Stimulated activated CD4-positive, alpha-beta T cell treated with anti-CD3 and anti-CD28 coated beads, Interleukin-4, amount 100 ng/mL, for 1 hour (primary cell): ENCODE data around the gene TP63.

Experiments used
- DNase-seq: peaks from one replicate; pipeline ENCODE4 v3.0.0-alpha.2; 2020

The TP63 gene

DNA sequence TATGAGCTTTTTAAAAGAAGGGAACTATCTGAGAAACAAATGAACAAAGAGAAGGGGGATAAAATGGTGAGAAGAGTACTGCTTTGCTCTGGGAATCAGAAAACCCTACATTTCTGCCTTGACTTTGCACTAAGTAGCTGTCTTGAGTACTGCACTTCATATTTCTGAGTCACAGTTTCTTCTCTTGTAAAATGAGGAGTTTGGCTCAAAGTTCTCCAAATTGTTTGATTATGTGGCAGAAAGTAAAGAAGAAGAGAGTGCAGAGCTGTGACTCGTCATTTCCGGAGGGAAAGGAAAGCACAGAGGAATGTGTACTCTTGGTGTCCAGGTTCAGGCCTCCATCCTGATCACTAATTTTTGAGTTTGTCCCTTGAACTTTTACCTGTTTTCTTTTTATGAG is 54.7 kb downstream of the TP63 start:
- DNase-seq: no peak

DNA sequence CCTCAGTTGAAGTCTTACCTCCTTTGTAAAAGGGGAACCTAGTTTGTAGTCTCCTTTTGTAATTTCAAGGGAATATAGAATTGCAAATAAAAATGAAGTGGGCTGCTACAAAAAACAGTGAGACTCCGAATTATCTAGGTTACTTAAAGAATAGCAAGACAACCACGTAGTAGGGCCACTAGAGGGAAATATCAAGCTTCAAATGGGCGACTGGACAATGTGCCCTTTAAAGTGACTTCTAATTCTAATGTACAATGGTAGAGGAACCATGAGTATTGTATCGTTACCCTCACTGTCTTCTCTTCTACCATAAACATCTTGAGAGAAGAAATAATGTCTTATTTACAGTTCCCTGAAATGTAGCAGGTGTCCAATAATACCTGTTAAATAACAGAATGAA is 56.3 kb downstream of the TP63 start:
- no peak for DNase-seq

DNA sequence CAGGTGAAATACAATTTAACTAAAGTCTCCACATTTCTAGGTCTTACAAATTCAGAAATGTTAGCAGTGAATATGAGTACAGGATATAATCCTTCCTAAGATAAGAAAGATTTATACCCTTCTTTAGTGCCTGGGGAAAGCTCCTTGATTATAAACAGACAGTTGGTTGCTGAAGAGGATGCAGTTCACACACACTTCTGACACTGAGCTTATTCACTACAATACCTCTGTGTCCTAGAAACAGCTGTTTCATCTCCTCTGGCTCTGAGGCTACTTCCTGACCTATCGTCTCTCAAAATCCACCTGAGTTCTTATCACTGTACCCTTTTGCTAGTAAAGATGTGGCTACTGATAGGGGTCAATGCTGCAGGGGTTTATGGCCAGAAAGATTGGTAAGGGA is 57.1 kb downstream of the TP63 start:
- DNase-seq: no peak

DNA sequence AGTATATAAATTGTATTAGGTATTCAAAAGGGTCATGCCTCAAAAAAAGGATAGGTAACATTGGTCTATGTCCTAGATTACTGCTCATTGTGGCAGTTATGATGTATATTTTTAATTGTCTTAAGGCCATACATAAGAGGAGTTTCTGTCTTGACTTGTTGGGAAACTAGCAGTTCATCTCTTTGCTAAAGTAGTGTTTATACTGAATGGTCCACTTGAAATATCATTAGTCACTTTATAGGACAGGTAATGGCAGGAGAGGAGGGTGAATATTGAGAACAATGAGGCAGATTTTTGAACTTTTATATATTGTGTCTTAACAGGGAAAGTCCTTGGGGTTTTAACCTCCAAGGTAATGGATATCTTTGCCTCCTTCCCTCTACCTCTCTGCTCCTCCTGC is 58.4 kb downstream of the TP63 start:
- DNase-seq: no peak

DNA sequence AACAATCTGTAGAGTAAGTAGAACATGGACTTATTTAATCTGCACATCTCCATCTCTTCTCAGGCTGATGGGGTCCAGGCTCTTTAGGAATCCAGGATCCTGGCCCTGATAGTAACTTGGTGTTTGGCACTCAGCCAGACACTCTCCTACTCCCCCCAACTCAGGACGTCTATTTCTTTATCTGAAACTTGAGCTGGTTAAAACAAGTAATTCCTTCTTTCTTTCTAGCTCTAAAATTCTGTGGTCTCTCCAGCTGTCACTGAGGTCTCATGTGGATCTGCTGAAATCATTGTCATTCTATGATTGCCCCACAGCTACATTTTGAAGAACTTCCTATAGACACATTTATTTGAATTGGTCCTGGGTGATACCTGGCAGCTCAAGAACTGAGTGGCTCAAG is 59.0 kb downstream of the TP63 start:
- DNase-seq: no peak

DNA sequence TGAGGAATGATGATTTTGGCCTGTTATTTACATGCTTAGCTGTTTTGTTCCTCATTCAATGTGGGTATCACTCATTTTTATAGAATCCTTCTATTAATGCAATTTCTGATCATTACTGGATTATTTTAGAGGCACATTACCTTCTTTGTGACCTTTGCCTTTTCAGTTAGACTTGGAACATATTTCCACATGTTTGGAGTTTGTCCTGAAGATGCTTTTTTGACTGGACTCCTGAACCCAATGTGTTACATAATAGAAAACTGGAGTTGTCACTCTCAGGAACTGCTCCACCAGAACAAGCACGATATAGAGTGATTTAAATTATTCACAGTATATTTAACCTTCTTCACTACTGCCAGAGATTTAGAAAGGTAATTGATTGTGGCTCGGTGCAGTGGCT is 59.5 kb downstream of the TP63 start:
- DNase-seq: no peak

DNA sequence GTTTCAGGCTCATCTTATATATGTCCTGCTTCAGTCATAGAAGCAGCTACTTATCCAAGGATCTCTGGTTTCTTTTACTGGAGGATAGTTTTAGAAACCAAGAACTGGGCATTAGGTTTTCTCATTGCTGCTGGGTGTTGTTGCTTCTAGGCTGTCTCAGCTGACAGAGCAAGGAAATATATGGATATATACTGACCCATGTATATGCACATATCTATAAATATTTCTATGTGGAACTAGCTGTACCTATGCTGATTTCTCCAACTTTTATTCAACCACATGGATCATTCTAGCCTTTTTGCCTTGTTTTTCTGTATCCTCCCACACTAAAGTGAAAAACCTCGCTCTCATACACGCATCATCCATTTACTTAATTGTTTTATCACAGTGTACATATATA is 64.2 kb downstream of the TP63 start:
- no peak for DNase-seq

DNA sequence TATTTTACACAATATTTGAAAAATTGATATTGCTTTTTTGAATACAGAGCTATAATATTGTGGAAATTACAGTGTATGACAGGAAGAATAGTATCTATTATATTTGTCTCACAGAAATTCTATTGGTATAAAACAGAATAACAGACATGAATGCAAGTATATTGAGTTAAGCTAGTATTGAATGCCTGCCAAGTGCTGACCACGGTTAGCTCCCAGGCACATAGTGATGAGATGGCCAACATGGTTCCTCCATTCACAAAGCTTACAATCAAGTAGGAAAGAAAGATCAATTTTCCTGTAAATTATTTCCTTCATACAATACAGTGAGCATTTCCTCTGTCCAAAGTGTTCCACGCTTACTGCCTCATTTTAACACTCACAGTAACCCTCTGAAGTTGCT is 67.6 kb downstream of the TP63 start:
- no peak for DNase-seq

DNA sequence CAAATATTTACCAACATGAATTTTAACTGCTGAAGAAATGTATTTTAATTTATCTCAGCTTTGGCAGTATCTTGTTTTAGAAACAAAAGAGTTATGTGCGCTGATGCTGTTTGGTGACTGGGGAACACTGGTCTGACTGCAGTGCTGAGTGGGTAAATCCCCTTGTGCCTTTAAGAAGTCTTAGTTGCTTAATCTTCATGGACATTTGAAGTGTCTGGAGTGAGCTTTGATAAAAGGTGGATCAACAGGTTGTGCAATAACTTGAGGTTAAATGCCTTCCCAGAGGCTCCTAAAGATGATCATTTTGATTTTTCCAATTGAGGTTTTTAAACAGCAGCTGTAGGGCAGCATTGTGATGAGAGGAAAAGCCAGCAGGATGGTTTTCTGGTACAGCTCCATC is 68.7 kb downstream of the TP63 start:
- no peak for DNase-seq

DNA sequence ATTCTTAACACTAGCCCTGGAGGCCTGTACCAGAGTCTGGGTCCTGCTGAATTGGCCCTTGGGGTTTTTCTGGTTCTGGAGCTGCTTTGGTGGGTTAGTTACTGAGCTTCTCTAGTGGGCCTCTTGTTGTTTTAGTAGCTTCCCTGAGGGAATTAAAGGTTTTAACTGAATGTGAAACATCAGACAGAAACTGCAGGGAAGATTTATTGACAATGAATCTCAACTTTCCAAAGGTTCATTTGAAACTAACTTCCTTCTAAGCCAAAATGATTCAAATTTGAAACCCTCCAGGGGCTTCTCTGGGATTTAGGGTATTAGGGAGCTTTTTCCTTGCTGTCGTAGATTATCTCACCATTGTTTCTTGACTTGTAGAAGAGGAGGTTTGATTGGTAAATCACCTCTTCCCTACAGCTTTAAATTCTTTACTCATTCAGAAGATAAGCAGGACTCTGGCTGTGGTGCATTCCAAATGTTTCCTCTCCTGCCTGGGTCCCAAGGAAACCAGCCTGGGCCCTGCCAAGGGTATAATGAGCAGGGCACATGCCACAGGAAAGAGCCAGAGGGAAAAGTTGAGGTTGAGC is 71.0 kb downstream of the TP63 start:
- DNase-seq: no peak

DNA sequence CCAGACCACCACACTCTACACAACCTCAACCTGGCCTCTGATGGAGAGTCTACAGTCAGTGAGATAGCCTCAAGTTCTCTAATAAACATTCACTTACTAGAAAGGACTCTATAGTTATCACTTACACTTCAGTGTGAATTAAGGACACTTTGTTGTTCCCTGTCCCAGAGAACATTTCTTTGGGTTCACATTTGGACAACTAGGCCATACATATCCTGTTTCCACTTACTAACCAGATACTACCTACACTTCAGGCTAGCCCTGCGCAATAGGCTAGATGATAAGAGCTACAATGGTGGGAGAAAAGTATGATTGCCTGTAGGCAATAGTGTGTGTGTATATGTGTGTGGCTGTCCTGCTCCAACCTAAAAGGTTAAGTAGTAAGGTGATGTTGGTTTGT is 72.7 kb downstream of the TP63 start:
- DNase-seq: no peak

DNA sequence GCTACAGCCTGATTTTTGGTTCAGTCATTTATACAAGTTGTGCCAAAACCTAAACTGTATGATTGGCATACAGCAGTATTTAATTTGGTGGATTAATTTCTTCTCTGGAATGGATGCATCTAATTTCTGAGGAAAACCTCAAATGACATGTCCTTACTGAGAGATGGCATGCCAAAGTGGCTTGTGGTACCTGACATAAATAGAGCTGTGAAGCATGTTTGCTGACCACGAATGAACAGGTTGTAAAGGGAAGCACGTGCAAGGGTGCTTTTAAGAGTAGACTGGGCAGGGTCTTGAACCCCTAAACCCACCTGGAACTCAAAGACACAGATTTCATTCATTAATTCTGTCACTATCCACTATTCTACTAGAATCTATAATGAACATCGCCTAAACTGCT is 77.2 kb downstream of the TP63 start:
- DNase-seq: no peak

DNA sequence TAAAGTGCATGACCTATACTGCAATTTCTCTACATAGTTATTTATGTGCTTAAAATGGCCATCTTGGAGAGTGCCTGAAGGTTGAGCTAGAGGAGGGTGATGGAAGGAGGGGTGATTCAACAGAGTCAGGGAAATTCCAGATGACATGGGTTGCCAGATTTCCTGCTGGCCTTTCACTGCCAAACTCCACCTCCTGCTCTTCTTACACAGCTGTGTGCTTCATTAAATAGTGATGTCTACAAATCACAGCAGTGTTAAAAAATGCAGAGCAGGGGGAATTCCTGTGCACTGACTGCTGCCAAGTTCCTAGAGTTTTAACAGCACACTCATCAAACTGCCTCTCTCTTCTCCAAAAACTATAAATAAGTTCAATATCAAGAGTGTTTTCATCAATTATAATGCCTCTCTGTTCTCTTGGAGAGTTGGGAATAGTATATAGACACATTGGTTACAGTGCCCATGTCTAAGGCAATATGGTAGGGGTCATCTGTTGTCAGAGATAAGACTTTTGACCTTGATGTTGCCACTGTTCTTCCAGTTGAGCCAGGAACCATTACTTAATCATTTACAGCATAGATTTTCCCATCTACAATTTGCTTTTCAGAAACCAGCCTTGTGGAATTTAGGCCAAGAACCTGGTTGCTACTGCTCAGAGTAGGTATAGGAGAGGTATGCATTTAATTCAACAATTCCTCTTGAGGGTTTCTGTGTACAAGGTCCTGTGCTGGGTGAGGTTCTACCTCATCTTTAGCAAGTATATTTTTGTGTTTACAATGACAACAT is 79.6 kb downstream of the TP63 start:
- DNase-seq: no peak

DNA sequence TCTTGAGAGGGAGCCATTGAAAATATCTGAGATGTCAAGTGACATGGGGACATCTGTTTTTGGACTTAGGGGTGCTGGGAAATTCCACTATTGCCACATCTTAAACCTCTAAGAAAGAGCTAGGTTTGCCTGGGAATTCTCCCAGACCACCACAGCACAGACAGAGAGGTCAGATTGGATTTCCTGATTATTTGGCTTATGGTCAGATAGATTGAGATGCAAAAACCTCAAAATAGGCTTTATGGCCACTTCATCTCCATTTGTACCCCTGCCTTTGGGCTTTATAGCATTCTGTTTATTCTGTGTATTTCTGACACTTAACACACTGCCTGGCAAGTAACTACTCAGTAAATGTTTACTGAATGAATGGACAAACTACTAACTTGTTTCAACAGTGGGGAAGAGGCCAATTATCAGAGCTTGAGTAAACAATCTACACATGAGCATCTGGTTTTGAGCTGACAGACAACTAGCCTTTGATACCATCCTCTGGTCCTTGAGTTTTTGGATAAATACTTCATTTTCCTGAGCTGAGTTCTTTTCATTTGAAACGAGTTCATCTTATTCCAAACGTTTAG is 81.8 kb downstream of the TP63 start:
- no peak for DNase-seq

DNA sequence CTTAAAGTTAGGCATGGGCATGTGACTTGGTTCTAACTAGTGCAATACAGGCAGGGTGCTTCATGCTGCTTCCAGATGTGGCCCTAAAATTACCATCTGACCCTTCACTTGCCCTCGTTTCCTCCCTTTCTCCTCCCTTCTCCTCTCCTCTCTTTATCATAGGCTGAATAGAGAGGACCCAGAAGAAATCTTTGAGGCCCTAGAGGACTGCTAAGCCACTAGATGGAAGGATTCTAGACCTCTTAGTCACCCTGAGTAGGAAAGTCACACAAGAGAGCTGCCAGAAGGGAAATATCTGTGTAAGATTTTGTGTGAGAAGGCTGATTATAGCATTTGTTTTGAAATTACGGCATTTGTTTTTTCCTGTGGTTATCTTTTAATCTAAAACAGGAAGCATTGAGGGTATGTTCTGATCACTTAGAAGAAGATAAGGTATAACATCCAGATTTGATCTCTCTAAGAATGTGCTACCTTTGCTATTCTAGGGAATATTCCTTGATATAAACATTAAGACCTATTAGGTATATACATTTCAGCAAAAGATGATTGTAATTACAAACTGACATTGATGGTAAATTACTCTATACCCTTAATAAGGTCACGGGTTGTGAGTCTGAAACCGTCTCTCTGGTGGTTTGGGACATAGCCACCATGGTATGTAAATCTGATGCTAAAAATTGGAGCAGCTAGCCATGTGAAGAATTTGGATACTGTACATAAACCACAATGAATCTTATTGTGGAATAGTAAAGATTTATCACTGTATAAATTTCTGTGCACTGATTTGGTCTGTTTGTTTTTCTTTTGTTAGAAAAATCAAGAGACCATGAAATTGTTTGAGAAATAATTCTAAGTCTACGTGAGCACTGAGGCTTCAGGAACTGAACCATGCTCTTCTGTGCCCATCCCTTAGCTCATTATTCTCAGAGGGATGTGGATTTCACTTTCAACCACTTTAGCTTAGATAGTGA is 84.1 kb downstream of the TP63 start:
- no peak for DNase-seq

DNA sequence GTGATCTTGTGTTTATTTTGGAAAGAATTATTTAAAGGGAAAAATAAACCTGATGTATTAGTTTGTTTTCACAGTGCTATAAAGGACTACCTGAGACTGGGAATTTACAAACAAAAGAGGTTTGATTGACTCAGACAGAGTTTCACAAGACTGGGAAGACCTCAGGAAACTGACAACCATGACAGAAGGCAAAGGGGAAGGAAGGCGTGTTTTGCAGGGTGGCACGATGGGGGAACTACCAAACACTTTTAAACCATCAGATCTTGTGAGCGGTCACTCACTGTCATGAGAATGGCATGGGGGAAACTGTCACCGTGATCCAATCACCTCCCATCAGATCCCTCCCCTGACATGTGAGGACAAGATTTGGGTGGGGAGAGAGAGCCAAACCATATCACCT is 87.0 kb downstream of the TP63 start:
- DNase-seq: no peak

DNA sequence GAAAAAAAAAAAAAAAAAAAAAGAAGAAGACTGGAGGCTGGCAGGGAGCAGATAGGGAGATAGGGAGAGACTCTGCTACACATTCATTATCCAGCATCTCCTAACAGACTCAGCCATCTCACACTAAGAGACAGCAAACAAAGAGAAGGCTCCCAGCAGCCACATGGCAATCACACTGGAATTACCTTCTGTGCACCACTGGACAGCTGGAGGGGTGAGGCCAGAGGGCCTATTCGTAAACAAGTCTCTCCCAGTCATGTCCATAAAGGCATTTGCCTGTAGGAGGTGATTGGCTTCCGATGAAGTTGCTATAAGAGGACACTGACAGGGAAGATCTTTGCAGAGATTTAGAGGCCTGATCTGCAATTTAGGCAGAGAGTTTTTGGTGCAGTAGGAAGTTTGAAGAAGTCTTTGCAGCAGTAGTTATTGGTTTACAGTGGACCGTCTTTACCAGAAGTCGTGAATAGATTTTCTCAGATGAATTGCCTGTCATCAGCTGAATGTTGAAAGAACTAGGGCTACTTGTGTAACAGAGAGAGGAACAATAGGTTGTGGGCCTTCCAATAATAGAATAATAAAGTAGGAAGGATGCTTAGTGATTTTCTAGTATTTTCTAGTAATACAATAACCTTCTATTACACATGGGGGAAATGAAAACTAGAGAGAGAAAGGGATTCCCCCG is 89.7 kb downstream of the TP63 start:
- DNase-seq: no peak

DNA sequence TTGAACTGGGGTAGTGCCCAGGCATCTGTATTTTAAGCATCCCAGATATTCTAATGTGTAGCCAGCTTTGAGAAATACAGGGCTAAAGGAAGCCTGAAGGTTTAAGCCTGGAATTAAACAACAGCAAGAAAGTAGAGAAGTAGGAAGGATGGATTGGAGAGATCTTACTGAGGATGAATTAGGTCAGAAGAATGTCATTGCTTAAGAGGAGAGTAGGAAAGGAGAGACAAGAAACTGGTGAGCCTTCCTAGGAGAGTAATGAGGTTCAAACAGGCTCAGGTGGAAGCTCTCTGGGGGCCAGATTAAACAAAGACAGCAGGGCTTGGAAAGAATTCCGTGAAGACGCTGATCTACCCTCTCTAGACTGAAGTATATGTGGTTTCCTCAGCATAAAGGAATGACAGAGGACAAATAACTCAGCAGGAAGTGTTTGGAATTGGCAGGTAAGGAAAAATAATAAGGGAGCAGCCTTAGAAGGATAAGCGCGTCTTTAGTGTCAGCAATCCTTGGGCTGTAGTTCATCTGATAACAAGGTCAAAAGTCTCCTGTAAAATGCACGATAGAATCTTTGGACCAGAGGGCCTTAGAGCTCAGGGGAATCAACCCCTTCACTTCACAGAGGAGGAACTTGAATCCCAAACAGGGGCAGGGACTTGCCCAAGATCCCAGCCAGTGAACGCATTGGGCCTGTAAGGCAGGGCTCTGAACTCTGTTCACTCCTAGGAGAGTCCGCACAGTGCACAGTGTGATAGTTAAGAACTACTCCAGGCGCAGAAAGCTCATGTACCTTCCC is 90.9 kb downstream of the TP63 start:
- no peak for DNase-seq

DNA sequence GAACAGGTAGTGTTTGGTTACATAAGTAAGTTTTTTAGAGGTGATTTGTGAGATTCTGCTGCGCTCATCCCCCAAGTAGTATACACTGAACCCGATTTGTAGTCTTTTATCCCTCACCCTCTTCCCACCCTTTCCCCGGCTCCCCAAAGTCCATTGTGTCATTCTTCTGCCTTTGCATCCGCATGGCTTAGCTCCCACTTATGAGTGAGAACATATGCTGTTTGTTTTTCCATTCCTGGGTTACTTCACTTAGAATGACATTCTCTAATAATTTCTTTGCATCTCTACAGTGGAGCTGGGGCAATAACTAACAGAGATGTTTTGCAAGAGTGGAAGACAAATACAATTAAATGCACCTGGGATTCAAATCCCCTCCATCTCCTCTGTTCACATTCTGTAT is 93.2 kb downstream of the TP63 start:
- no peak for DNase-seq

DNA sequence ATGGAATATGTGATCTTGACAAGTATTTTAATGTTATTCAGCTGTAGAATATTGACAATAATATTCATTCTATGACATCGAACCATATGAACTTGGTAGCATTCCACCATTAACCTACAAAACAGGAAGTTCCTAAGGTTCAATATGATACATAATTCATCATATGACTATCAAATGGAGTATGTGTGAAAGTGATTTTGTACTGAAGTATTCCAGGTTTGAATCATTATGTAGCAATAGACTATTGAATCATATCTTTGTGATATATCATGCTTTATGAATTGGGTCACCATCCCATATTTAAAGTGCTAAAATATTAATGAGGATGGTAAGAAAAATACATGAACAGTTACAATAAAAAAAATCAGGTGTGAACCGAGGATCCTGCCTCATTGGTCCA is 95.1 kb downstream of the TP63 start:
- DNase-seq: no peak

DNA sequence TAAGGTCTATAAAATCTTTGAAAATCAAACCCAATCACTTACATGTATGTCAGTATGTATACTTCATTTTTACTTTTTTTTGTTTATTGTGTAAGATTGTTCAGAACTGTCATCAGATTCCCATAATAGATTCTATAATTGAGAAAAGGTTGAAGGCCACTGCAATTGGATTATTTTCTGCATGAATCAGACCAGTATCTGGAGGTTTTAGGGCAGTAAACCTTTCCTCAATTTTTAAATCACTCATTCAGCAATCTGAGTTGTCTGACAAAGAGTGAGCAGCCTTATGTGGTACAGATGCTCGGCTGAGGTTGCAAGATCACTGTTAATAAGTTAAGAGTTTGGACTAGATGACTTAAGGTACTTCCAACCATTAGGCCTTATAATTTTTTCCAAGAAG is 96.0 kb downstream of the TP63 start:
- no peak for DNase-seq

DNA sequence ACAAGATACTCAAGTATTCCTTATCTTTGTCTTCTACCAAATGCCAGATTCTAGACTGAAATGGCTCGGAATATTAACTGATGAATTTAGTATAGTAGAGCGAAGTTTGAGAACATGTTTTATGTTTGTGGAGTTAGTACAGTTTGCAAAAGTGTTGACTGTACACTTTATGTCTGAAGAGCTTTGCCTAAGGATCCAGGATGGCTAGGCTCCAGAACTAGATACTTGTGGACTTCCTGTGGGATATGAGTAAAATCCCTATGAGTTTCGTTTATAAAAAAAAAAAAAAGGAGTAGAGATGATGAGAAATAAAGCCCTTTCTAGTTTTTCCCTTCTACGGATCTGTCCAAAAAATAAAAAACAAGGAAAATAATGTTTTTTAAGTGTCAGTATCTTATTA is 96.7 kb downstream of the TP63 start:
- DNase-seq: no peak
